GM12878 (cell line): ENCODE measurements around the gene ZBTB4. TPM values are rescaled to one million over a fixed set of nuclear protein-coding genes. Genes with fewer than 3 reads are reported as not detected.

ENCODE experiments used
- ATAC-seq: fragments of 200-7000 bp; cut with Tn5 transposase; 3 replicates; pipeline ENCODE4 v1.9.1; 2020; ENCODE audit warnings: mild to moderate bottlenecking, moderate library complexity
- BruUV-seq: library from RNA; stranded (reverse); fragments of 400-500 nt; replicated peaks from 2 replicates; lab custom pipeline; 2021; lab: Mats Ljungman, UMichigan
- CTCF ChIA-PET: fragments of 300-600 bp; sonication (Branson Sonifier 250); formaldehyde crosslinking; extraction: SDS; loops from one replicate; lab custom pipeline; 2021; ENCODE audit warnings: inconsistent platforms; lab: Yijun Ruan, JAX
- POLR2A ChIA-PET: fragments of 350-600 bp; formaldehyde crosslinking; extraction: SDS; loops from one replicate; lab custom pipeline; 2021; ENCODE audit warnings: inconsistent platforms; lab: Charles Lee
- RAD21 ChIA-PET: fragments of 300-600 bp; sonication (Branson Sonifier 250); formaldehyde crosslinking; loops from one replicate; lab custom pipeline; 2023; ENCODE audit warnings: antibody characterized with exemption; ENCODE audit not compliant: unreplicated experiment; lab: Charles Lee
- SMC1A ChIA-PET: fragments of 300-600 bp; sonication (Branson Sonifier 250); formaldehyde crosslinking; loops from one replicate; lab custom pipeline; 2023; ENCODE audit not compliant: unreplicated experiment, uncharacterized antibody; lab: Charles Lee
- DNase-seq: peaks from one replicate; pipeline ENCODE4 v3.0.0-alpha.2; 2011; ENCODE audit warnings: low read depth, low spot score
- FAIRE-seq: peaks from 3 replicates; lab custom pipeline; 2011; peaks lifted over from hg19 to GRCh38; lab: Jason Lieb, UNC
- H2AFZ ChIP-seq: 2 replicates; pipeline ENCODE4 v1.6.0; 2011; ENCODE audit warnings: low read depth, low read length, control low read depth; ENCODE audit not compliant: control insufficient read depth
- H3K27ac ChIP-seq: 2 replicates; pipeline ENCODE4 v1.5.1; 2011; ENCODE audit warnings: control low read depth; ENCODE audit not compliant: control insufficient read depth, insufficient read depth
- H3K27me3 ChIP-seq, 2 experiments: replicated peaks in 1 of 2; 2 replicates each; pipeline versions ENCODE4 v1.6.0 to v1.6.1; 2011; ENCODE audit warnings: low read length in 1 of 2; ENCODE audit not compliant: control insufficient read depth in 2 of 2, insufficient read depth in 2 of 2
- H3K36me3 ChIP-seq, 2 experiments: 2 replicates each; pipeline ENCODE4 v1.5.1; 2011; ENCODE audit warnings: low read length in 1 of 2; ENCODE audit not compliant: control insufficient read depth in 2 of 2, insufficient read depth in 2 of 2
- H3K4me1 ChIP-seq: 2 replicates; pipeline ENCODE4 v1.6.1; 2011; ENCODE audit warnings: mild to moderate bottlenecking, low read length, moderate library complexity, mixed read lengths; ENCODE audit not compliant: control insufficient read depth, insufficient read depth
- H3K4me2 ChIP-seq: 2 replicates; pipeline ENCODE4 v1.6.0; 2011; ENCODE audit warnings: control low read depth; ENCODE audit not compliant: control insufficient read depth, insufficient read depth
- H3K4me3 ChIP-seq: fragments of 200-600 bp; sonication (generic); 2 replicates; pipeline ENCODE4 v1.5.1; 2016
- H3K79me2 ChIP-seq: 2 replicates; pipeline ENCODE4 v1.6.0; 2011; ENCODE audit warnings: low read length; ENCODE audit not compliant: control insufficient read depth, insufficient read depth
- H3K9ac ChIP-seq: 2 replicates; pipeline ENCODE4 v1.8.0; 2011; ENCODE audit warnings: low read length, control low read depth, mixed read lengths; ENCODE audit not compliant: control insufficient read depth, insufficient read depth
- H3K9me3 ChIP-seq: replicated peaks from 3 replicates; pipeline ENCODE4 v1.5.1; 2011; ENCODE audit warnings: mild to moderate bottlenecking, low read length; ENCODE audit not compliant: control insufficient read depth, insufficient read depth
- H4K20me1 ChIP-seq: 2 replicates; pipeline ENCODE4 v1.6.0; 2011; ENCODE audit not compliant: control insufficient read depth, insufficient read depth
- CBFB ChIP-seq: IDR thresholded peaks from 2 replicates; pipeline ENCODE4 v1.6.1; 2016; ENCODE audit warnings: antibody characterized with exemption, low read depth
- GATAD2B ChIP-seq: fragments of 450-650 bp; conservative IDR thresholded peaks from 2 replicates; pipeline ENCODE4 v1.6.1; 2017; ENCODE audit warnings: low read depth, mild to moderate bottlenecking, moderate library complexity
- HCFC1 ChIP-seq: fragments of 150-350 bp; IDR thresholded peaks from 2 replicates; pipeline ENCODE4 v1.6.1; 2014; ENCODE audit warnings: low read length
- IKZF2 ChIP-seq, 2 experiments: fragments of 450-650 bp; IDR thresholded peaks; 2 replicates each; pipeline ENCODE4 v1.6.1; 2017; ENCODE audit warnings: mild to moderate bottlenecking in 2 of 2, moderate library complexity in 2 of 2
- NFYB ChIP-seq: IDR thresholded peaks from 2 replicates; pipeline ENCODE4 v1.6.1; 2011; ENCODE audit warnings: low read depth, mild to moderate bottlenecking, low read length, improper control_type of control experiment, moderate library complexity; ENCODE audit not compliant: insufficient read depth
- POLR2AphosphoS5 ChIP-seq: IDR thresholded peaks from 2 replicates; pipeline ENCODE4 v1.6.1; 2011; ENCODE audit warnings: mild to moderate bottlenecking, low read length, inconsistent platforms
- RAD21 ChIP-seq: IDR thresholded peaks from 2 replicates; pipeline ENCODE4 v1.6.1; 2011; ENCODE audit warnings: mild to moderate bottlenecking, low read depth, low read length, moderate library complexity; ENCODE audit not compliant: insufficient read depth
- RAD51 ChIP-seq: fragments of 450-650 bp; IDR thresholded peaks from 2 replicates; pipeline ENCODE4 v1.6.1; 2016; ENCODE audit warnings: moderate library complexity, mild to moderate bottlenecking, inconsistent platforms
- RUNX3 ChIP-seq: IDR thresholded peaks from 2 replicates; pipeline ENCODE4 v1.6.1; 2012; ENCODE audit warnings: low read length, inconsistent platforms
- STAT3 ChIP-seq: IDR thresholded peaks from 2 replicates; pipeline ENCODE4 v1.6.1; 2011; ENCODE audit warnings: low read depth, low read length, improper control_type of control experiment
- ZNF24 ChIP-seq: fragments of 450-650 bp; IDR thresholded peaks from 2 replicates; pipeline ENCODE4 v1.6.1; 2017; ENCODE audit warnings: antibody characterized with exemption, mild to moderate bottlenecking
- ZSCAN29 ChIP-seq: fragments of 450-650 bp; IDR thresholded peaks from 2 replicates; pipeline ENCODE4 v1.6.1; 2017; ENCODE audit warnings: mild to moderate bottlenecking, moderate library complexity
- WGBS: methylation state at CpG from one replicate; pipeline ENCODE4 v1.1.6; 2016; ENCODE audit warnings: low lambda C conversion rate; ENCODE audit not compliant: insufficient replicate concordance, insufficient coverage; ENCODE audit errors: missing lambda C conversion rate; 5-methylcytosine and 5-hydroxymethylcytosine counted together
- in situ Hi-C: fragments of 300-500 bp; cut with MboI; formaldehyde crosslinking; loops from 9 replicates; pipeline ENCODE4 v1.14.3; 2018; ENCODE audit warnings: mixed read lengths
- intact Hi-C: fragments of 100-400 bp; cut with micrococcal nuclease; formaldehyde crosslinking; loops from one replicate; pipeline ENCODE4 v1.14.2; 2022; ENCODE audit not compliant: unreplicated experiment
- polyA plus RNA-seq, 11 experiments: library from polyadenylated mRNA; depleted of rRNA in 4 of 11; unstranded in 6 of 11; stranded (reverse) in 5 of 11; fragments of >200 nt; fragmentation: Nextera tagmentation in 4 of 11; fragmentation: Illumina TruSeq in 1 of 11; extraction: Ambion mirVana in 4 of 11; extraction: Trizol in 1 of 11; gene quantifications; 1 replicate in 1 of 11; 2 replicates in 10 of 11; pipeline versions ENCODE4 v1.2.1 to v1.2.3, GENCODE V29; 2011 to 2016; ENCODE audit warnings: inconsistent platforms in 2 of 11, missing spikeins in 2 of 11, low read depth in 1 of 11
- total RNA-seq, 4 experiments: library from RNA; depleted of rRNA in 3 of 4; stranded (reverse); fragments of >200 nt in 3 of 4; fragmentation: Illumina TruSeq in 1 of 4; extraction: Trizol in 1 of 4; gene quantifications; 2 replicates each; pipeline versions ENCODE4 v1.2.1 to v1.2.3, GENCODE V29; 2013 to 2021
- TF ChIP-seq, protein P1 (sequence below): fragments of 150-350 bp; IDR thresholded peaks from 2 replicates; pipeline ENCODE4 v1.6.1; 2016; ENCODE audit warnings: low read depth, low read length

The ZBTB4 gene
- total and polyA plus RNA-seq, 10 of the 15 experiments (the other 5 are each of a cell fraction or from before 2014, with no cell fraction given), result 2.0 to 14.9 (median 6.9) TPM

DNA sequence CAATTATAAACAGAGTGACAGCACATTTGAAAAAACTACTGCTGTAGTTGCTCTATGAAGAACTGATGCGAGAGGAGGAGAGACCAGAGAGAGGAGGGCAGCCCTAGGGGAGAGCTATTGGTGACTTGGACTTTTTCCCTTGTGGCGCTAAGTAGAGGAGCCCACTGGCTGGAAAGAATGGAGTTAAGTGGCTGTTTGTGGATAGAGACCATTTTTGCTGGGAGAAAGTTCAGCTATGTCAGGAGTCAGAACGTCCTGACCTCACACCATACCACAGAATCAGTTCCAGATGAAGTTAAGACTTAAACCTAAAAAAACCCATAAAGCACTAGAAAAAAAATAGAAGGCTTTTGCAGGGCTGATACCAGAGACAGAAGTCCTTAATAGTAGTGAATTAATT lies 6.8 kb upstream of the ZBTB4 start:
- no peak for ATAC-seq
- Histone ChIP-seq H3K4me3 (peak overlapping the region; percentile 91), H4K20me1 (peaks cover 6% of the 10 kb centered on the region; the same call in 1 of the 2 replicates), H2AFZ (no peak overlapping the region), H3K4me1 (no peaks in the 10 kb centered on the region), H3K79me2 (peaks cover 66% of the 10 kb centered on the region), H3K27me3 (no peaks in the 10 kb centered on the region), H3K9ac (peak overlapping the region; percentile 11; the same call in 1 of the 2 replicates), H3K36me3 (peaks cover 0 to 9% of the 10 kb centered on the region in 2 experiments; a peak in 3 of 4 replicates), H3K9me3 (no peaks in the 10 kb centered on the region), H3K27ac (no peak overlapping the region), H3K4me2 (peak overlapping the region; percentile 91)
- no peak for DNase-seq
- peak; percentile 40; the same call in 1 of the 2 replicates for TF ChIP-seq ZNF24
- no peak for TF ChIP-seq RAD51
- no peak for TF ChIP-seq NFYB
- 0 out of 2 replicates have a peak, but pooled peaks have one; percentile 6 for TF ChIP-seq RUNX3
- no peak for TF ChIP-seq IKZF2 (IDR thresholded peaks at IDR 0.05)
- TF ChIP-seq HCFC1, result no peak
- TF ChIP-seq POLR2AphosphoS5, result 0 out of 2 replicates have a peak, but pooled peaks have one; percentile 49
- TF ChIP-seq GATAD2B, result no peak
- TF ChIP-seq STAT3, result no peak
- TF ChIP-seq ZSCAN29, result no peak
- TF ChIP-seq RAD21, result no peak
- TF ChIP-seq, protein P1, sequence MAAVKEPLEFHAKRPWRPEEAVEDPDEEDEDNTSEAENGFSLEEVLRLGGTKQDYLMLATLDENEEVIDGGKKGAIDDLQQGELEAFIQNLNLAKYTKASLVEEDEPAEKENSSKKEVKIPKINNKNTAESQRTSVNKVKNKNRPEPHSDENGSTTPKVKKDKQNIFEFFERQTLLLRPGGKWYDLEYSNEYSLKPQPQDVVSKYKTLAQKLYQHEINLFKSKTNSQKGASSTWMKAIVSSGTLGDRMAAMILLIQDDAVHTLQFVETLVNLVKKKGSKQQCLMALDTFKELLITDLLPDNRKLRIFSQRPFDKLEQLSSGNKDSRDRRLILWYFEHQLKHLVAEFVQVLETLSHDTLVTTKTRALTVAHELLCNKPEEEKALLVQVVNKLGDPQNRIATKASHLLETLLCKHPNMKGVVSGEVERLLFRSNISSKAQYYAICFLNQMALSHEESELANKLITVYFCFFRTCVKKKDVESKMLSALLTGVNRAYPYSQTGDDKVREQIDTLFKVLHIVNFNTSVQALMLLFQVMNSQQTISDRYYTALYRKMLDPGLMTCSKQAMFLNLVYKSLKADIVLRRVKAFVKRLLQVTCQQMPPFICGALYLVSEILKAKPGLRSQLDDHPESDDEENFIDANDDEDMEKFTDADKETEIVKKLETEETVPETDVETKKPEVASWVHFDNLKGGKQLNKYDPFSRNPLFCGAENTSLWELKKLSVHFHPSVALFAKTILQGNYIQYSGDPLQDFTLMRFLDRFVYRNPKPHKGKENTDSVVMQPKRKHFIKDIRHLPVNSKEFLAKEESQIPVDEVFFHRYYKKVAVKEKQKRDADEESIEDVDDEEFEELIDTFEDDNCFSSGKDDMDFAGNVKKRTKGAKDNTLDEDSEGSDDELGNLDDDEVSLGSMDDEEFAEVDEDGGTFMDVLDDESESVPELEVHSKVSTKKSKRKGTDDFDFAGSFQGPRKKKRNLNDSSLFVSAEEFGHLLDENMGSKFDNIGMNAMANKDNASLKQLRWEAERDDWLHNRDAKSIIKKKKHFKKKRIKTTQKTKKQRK, result no peak
- no peak for TF ChIP-seq CBFB
- ChIA-PET POLR2A (interaction anchor here (0.6 to 6.6 kb wide), 17 partner anchors 10 to 356 kb away, joined by 3 to 63 read pairs (median 6); partner anchors contain the start of genes ACAP1, FGF11, MPDU1 and TMEM102), CTCF (interaction anchor here (0.7 to 4.7 kb wide), 14 partner anchors 10 to 204 kb away, joined by 3 to 28 read pairs (median 4); partner anchors contain the start of genes SENP3, TMEM102 and TNFSF13), SMC1A (interaction anchor here (0.7 to 3.5 kb wide), 12 partner anchors 9 to 385 kb away, joined by 3 to 24 read pairs (median 4); partner anchors contain the start of genes TMEM102, TMEM256 and TNFSF13), RAD21 (interaction anchor here (0.7 to 2.2 kb wide), 5 partner anchors 45 to 75 kb away, joined by 3 to 11 read pairs (median 5); partner anchors contain the start of gene TMEM102)
- 11% methylated on average over 3 of the region's 3 CpGs for WGBS
- intact Hi-C loops, result loop anchor here (2.0 to 10.0 kb wide), 2 partner anchors 75 to 199 kb away; partner anchors contain the start of genes SENP3, TP53 and WRAP53
- no peak for FAIRE-seq
- BruUV-seq, result TSS peak; percentile 64
- in situ Hi-C loops, result no loop called here
